Measurements from ENCODE around the gene USP37. TPM values are rescaled to one million over a fixed set of nuclear protein-coding genes. Genes with fewer than 3 reads are reported as not detected.
A peak's percentile ranks its signal among the peaks of the same experiment; 100 is the strongest.

Gene USP37
- total and polyA plus RNA-seq, 2 of the 13 experiments (the other 11 are each of a cell fraction or from before 2014, with no cell fraction given) = 6.5 to 30.6 TPM

- 0 out of 2 replicates have a peak, but pooled peaks have one; percentile 44 for TF ChIP-seq E2F5 (CRISPR knock-in tag; conservative IDR thresholded peaks at IDR 0.05)
- 0 out of 2 replicates have a peak, but pooled peaks have one; percentile 52 for TF ChIP-seq ZSCAN21 (CRISPR knock-in tag; IDR thresholded peaks at IDR 0.05; ENCODE audit: borderline replicate concordance)
- no peak for TF ChIP-seq EZH2 (conservative IDR thresholded peaks at IDR 0.05; ENCODE audit: low read depth, low read length)
- TF ChIP-seq FOXA1 (IDR thresholded peaks at IDR 0.05) = no peak
- TF ChIP-seq FOXA1 (CRISPR knock-in tag; IDR thresholded peaks at IDR 0.05) = peak; percentile 22
- TF ChIP-seq RAD21 (CRISPR knock-in tag; IDR thresholded peaks at IDR 0.05) = peak; percentile 98
- 0 out of 2 replicates have a peak, but pooled peaks have one; percentile 65 for TF ChIP-seq ZNF614 (CRISPR knock-in tag; IDR thresholded peaks at IDR 0.05; ENCODE audit: borderline replicate concordance)
- no peak for TF ChIP-seq REXO4 (CRISPR knock-in tag; IDR thresholded peaks at IDR 0.05; ENCODE audit: borderline replicate concordance)
- no peak; the same call in 1 of the 2 replicates for TF ChIP-seq MTF2 (CRISPR knock-in tag; IDR thresholded peaks at IDR 0.05; ENCODE audit: borderline replicate concordance)
- TF ChIP-seq HNF4G (IDR thresholded peaks at IDR 0.05; ENCODE audit: borderline replicate concordance, low read depth, low read length) = no peak
- TF ChIP-seq HNF4G (CRISPR knock-in tag; IDR thresholded peaks at IDR 0.05; ENCODE audit: borderline replicate concordance, low read depth) = peak; percentile 74; the same call in 1 of the 2 replicates
- 0 out of 2 replicates have a peak, but pooled peaks have one; percentile 40 for TF ChIP-seq ZNF468 (CRISPR knock-in tag; IDR thresholded peaks at IDR 0.05)
- peak; percentile 73; the same call in 1 of the 2 replicates for TF ChIP-seq KAT7 (CRISPR knock-in tag; IDR thresholded peaks at IDR 0.05; ENCODE audit: borderline replicate concordance)
- TF ChIP-seq KDM3A (CRISPR knock-in tag; IDR thresholded peaks at IDR 0.05; ENCODE audit: low read depth) = peak; percentile 98
- no peak for TF ChIP-seq IKZF1 (IDR thresholded peaks at IDR 0.05)
- TF ChIP-seq BHLHE40 (IDR thresholded peaks at IDR 0.05; ENCODE audit: low read length) = no peak
- peak; percentile 65 for TF ChIP-seq ZBTB25 (CRISPR knock-in tag; IDR thresholded peaks at IDR 0.05)
- TF ChIP-seq PAXIP1 (CRISPR knock-in tag; conservative IDR thresholded peaks at IDR 0.05) = no peak
- TF ChIP-seq ZGPAT (CRISPR knock-in tag; IDR thresholded peaks at IDR 0.05) = peak; percentile 79
Measured at GRCh38 chr2:218406209-218406948, 161.8 kb downstream of the USP37 start (continued).

Measured in HepG2 (cell line).